HG02970 (cell line): Measurements from ENCODE around the gene CDH13.

Experiments used
- ATAC-seq: cut with Tn5 transposase; IDR thresholded peaks from one replicate; pipeline ENCODE4 v1.9.1; 2021; ENCODE audit warnings: mild to moderate bottlenecking, moderate library complexity, moderate number of reproducible peaks; ENCODE audit not compliant: unreplicated experiment, low FRiP score

CDH13 gene

GRCh38 chr16:82830944-82831343 lies 204.2 kb downstream of the CDH13 start:
- no peak for ATAC-seq

DNA sequence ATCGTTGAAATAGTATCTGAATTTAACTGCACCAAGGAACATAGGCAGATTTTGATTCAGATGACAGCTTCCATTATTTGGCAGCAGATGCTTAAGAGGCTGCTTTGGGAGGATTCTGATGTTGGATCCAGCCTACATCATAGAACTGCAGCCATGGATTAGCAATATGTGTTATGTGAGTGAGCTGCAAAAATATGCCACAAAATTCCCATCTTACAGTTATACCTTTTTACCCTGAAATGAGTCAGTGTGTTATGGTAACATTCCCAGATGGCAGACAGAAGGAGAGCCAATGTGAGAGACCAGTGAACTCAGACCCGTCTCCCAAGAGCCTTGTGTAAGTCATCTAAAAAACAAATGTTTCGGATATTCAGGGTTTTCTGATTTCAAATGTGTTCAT lies 206.1 kb downstream of the CDH13 start:
- no peak for ATAC-seq

GRCh38 chr16:82833378-82833993 lies 206.7 kb downstream of the CDH13 start:
- no peak for ATAC-seq

GRCh38 chr16:82834151-82834815 lies 207.5 kb downstream of the CDH13 start:
- ATAC-seq = no peak

GRCh38 chr16:82835487-82836155 lies 208.9 kb downstream of the CDH13 start:
- ATAC-seq = no peak

DNA sequence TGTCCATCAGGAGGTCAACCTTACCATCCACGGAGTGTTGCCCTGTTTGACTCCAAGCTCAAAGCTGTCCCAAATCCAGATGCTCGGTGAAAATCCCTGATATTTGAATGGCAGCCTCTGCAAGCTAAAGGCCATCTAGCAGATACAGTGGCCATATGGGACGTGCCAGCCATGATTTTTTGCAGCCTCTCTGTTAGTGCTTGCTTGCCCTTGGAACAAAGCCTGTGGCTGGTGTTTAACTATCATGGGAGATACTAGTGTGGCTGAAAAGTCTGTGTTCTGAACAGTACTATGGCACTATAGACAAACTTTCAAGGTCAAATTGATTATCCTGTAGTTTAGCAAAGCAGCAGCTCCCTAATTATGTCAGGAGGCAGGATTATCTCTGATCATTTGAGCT lies 214.3 kb downstream of the CDH13 start:
- no peak for ATAC-seq

DNA sequence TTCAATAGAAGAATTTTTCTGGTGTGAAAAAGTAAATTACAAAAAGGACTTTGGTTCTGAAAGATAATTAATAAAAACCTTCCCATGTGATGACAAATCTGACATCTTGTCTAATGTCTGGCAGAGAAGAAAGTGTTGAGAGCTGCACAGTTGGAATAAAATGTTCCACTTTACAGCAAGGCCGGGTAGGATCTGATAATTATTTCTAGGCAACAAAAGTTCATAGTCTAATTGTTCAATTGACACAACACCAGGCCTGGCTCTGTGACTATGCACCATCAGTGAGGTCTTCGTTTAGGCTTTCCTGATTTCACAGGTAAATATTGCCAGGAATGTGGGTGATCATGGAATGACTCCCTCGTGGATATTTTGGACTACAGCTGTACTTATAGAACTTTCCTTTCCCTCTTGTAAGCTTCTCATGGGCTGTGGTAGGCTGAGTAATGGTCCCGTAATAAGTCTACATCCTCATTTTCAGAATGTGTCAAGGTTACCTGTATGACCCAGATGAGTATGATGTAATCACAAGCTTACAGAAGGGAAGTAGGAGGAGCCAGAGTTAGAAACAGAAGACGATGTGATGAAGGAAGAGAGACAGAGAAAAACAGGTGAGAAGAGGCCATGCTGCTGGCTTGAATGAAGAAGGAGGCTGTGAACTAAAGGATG lies 217.0 kb downstream of the CDH13 start:
- no peak for ATAC-seq

GRCh38 chr16:82845116-82845515 lies 218.3 kb downstream of the CDH13 start:
- no peak for ATAC-seq

DNA sequence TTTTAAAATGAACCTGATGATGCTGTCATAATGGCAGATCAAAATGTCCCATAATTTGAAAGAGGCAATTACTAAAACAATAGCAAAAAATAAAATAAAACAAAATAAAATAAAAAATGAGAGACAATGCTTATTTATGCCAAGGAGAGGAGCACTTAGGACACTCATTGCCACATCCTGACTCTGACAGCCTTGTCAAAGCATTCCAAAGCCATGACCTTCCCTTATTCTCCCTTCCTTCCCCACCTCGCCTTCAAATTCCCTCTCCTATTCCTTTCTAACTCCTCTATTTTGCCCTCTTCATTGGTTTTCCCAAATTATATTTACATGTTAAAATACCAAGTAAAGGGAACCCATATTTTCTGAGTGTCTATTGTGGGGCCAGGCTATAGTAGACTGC lies 220.0 kb downstream of the CDH13 start:
- ATAC-seq = no peak

GRCh38 chr16:82848013-82848412 lies 221.2 kb downstream of the CDH13 start:
- ATAC-seq = no peak

DNA sequence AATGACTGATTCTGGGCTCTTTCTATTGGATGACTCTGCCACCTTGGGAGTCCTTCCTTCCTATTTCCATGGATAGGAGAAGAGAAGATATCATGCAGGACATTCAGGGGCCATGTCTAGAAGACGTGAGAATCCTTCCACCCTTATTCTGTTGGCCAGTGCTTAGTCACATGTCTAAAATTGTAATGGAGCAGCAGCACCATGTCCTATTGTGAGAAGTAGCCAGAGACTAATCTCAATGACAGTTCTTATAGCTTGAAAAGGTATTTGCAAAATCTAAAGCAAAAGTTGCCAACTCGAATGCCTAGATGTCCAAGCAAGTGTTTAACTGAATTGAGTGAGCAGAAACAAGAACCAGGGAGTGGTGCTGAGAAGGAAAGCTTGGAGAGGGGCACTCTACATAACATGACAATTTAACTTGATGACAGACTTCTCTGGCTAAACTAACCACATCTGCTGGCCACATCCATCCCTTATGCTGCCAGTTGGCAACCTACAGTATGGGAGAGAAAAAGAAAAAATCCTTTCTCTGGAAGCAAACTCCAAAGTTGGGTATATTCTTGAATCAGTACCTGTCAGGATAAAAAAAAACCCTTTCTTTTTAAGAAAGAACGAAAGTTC lies 225.7 kb downstream of the CDH13 start:
- ATAC-seq = no peak

GRCh38 chr16:82855471-82855870 lies 228.7 kb downstream of the CDH13 start:
- ATAC-seq = no peak

DNA sequence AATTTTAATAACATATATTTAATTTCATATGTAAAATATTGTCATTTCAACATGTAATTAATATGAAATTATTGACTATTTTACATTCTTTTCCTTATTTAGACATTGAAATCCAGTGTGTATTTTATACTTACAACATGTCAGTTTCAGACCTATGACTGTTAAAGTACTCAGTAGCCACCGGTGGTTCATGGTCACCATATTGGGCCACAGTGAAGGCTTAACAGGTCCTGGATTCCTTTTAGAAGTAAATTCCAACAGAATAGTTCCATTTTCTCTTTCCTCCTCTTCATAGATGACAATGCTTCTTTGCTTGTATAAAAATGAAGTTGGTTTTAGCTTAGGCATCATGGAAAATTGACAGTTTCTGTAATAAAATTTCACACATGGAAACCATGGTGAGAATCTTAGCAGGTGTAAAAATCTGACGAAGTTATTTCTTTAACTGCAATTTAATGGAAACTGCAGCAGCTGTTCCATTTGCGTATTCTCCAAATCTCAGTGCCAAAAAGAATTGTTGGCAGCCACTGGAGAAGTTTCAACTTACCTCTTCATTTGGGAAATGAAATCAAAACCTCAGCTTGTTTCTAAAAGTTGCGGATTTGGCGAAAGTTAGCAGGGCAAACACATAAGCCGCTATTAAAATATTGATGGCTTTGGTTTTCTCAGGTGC lies 231.1 kb downstream of the CDH13 start:
- ATAC-seq = no peak

DNA sequence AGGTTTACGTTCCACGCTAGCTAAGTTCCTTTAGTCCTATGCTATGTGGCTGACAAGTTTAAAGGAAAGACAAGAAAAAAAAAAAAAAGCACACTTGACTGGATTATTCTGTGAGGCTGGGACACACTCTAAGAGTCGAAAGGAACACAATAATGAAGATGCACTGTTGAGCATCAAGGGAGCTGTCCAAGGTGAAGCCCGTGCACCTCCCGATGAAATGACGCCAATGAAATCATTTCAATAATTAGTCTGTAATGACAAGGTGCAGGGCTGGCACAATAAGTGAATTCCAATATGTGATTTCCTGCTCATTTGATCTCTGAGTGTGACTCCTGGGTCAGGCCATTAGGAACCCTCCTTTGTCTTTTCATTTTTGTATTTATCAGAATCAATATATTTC lies 232.9 kb downstream of the CDH13 start:
- ATAC-seq = no peak

DNA sequence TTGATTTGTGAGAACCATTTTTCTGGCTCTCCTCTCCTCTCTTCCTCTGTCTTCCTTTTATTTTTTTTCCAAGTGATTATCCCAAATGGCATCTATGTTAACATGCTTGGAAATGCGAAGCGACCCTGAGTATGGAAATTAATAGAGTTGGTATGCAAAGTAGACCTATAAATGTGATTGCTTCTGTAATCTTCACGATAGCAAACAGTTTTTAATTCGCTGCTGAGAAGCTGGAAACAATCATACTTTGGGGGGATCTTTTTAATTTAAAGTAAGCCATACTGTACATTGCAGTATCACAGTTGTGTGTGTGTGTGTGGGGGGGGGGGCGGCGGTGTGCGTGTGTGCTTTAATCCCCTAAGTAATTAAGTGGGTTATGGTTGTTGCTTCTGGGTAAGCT lies 233.3 kb downstream of the CDH13 start:
- ATAC-seq = no peak

- ATAC-seq = no peak
These were observed 235.3 kb downstream of the CDH13 start for GRCh38 chr16:82862057-82862456.

DNA sequence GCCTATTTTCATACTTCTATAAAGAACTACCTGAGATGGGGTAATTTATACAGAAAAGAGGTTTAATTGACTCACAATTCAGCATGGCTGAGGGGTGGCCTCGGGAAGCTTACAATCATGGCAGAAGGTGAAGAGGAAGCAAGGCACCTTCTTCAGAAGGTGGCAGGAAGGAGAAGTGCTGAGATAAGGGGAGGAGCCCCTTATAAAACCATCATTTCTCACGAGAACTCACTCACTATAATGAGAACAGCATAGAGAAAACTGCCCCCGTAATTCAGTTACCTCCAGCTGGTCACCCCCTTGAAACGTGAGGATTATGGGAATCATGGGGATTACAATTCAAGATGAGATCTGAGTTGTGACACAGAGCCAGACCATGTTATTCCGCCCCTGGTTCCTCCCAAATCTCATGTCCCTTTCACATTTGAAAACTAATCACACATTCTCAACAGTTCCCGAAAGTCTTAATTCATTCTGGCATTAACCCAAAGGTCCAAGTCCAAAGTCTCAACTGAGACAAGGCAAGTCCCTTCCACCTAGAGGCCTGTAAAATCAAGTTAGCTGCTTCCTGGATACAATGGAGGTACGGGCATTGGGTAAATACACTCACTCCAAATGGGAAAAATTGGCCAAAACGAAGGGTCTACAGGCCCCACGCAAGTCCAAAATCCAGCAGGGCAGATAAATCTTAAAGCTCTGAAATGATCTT lies 237.7 kb downstream of the CDH13 start:
- ATAC-seq = no peak

GRCh38 chr16:82865412-82865811 lies 238.6 kb downstream of the CDH13 start:
- ATAC-seq = no peak

DNA sequence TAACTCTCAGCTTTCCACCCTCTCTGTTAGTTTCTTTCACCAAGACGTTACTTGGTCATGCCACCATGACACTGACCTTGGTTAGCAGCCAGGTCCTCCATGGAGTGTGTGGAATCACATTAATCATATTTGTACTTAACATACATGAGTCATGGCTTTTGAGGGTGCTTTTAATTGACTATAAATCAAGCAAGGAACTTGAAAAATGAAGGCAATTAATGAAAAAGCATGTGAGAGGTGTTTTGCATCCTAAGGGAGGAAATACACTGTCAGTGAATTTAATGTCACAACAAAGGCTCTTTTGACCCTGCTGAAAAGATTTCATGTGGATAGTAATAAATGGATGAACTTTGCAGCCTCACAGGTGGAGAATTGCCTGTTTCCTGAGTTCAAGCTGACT lies 240.7 kb downstream of the CDH13 start:
- ATAC-seq = no peak

GRCh38 chr16:82874271-82874670 lies 247.5 kb downstream of the CDH13 start:
- no peak for ATAC-seq
